H1 (cell line): ENCODE results near the gene KIF26B. TPM values are rescaled to one million over a fixed set of nuclear protein-coding genes. Genes with fewer than 3 reads are reported as not detected.

Experiments
- BRCA1 ChIP-seq: IDR thresholded peaks from 2 replicates; pipeline ENCODE4 v1.6.1; 2012; ENCODE audit warnings: low read depth, low read length, improper control_type of control experiment
- RFX5 ChIP-seq: IDR thresholded peaks from 2 replicates; pipeline ENCODE4 v1.6.1; 2011; ENCODE audit warnings: low read depth, low read length, improper control_type of control experiment, borderline replicate concordance
- SRF ChIP-seq: IDR thresholded peaks from 2 replicates; pipeline ENCODE4 v1.6.1; 2011; ENCODE audit warnings: mild to moderate bottlenecking, low read depth, low read length, moderate library complexity
- SUZ12 ChIP-seq: fragments of 200-600 bp; sonication (generic); IDR thresholded peaks from 2 replicates; pipeline ENCODE4 v1.6.1; 2012; ENCODE audit warnings: mild to moderate bottlenecking, inconsistent platforms, low read length, moderate library complexity, mixed read lengths
- TBP ChIP-seq: IDR thresholded peaks from 2 replicates; pipeline ENCODE4 v1.6.1; 2011; ENCODE audit warnings: low read depth, low read length, improper control_type of control experiment
- polyA plus RNA-seq, 7 experiments: library from polyadenylated mRNA; depleted of rRNA in 3 of 7; stranded (reverse) in 5 of 7; unstranded in 2 of 7; fragments of >200 nt in 5 of 7; fragments of 200-250 nt in 2 of 7; gene quantifications; 1 replicate in 5 of 7; 2 replicates in 1 of 7; 4 replicates in 1 of 7; pipeline versions ENCODE4 v1.2.1 to v1.2.3, GENCODE V29; 2011 to 2013; ENCODE audit warnings: missing spikeins in 2 of 7, mixed read lengths in 2 of 7
- total RNA-seq: library from RNA; stranded (reverse); fragmentation: NEBNext Ultra II Directional; extraction: Animal tissue kit (Norgen Biotek cat#: 25700); gene quantifications from 2 replicates; pipeline ENCODE4 v1.2.1, GENCODE V29; 2021

Gene KIF26B
- total and polyA plus RNA-seq, 2 of the 8 experiments (the other 6 are each of a cell fraction or from before 2014, with no cell fraction given): 0.06 to 0.28 TPM

DNA sequence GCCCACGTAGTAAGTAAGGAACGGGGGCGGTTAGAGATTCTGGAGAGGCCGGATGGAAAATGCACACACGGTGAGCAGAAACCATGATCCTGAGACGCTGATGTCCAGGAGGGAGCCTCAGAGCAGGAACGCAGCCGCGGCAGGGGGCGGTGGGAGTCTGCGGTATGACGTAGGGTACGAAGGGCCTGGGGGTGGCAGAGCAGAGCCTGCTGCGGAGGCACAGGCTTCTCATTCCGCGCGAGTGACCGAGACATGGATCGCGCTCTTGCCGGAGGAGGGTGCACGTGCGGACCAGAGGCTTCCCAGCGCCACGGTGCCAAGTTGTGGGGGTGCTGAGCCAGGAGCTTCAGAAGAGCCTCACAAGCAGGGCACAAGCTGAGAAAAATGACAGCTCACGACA lies 176.2 kb downstream of the KIF26B start (continued):
- no peak for TF ChIP-seq SUZ12
- no peak for TF ChIP-seq SRF
- no peak for TF ChIP-seq BRCA1
- no peak for TF ChIP-seq TBP
- no peak for TF ChIP-seq RFX5
